Endothelial cell of umbilical vein (primary cell): ENCODE measurements around the gene CSE1L.

Experiments
- EZH2 ChIP-seq: IDR thresholded peaks from 2 replicates; pipeline ENCODE4 v1.6.1; 2012; ENCODE audit warnings: borderline replicate concordance, low read depth, mild to moderate bottlenecking, moderate library complexity, low read length, inconsistent platforms; ENCODE audit not compliant: severe bottlenecking
- FOS ChIP-seq: IDR thresholded peaks from 2 replicates; pipeline ENCODE4 v1.6.1; 2011; ENCODE audit warnings: mild to moderate bottlenecking, low read length, moderate library complexity, borderline replicate concordance; ENCODE audit not compliant: insufficient read depth
- JUN ChIP-seq: IDR thresholded peaks from 2 replicates; pipeline ENCODE4 v1.6.1; 2011; ENCODE audit warnings: borderline replicate concordance, low read depth; ENCODE audit not compliant: insufficient read length, insufficient read depth
- POLR2A ChIP-seq: IDR thresholded peaks from 2 replicates; pipeline ENCODE4 v1.6.1; 2012; ENCODE audit warnings: low read depth, mild to moderate bottlenecking, control low read depth, low read length
- POLR2AphosphoS5 ChIP-seq: IDR thresholded peaks from 2 replicates; pipeline ENCODE4 v1.6.1; 2012; ENCODE audit warnings: low read depth, mild to moderate bottlenecking, control low read depth, low read length, moderate library complexity; ENCODE audit not compliant: insufficient read depth
- TF ChIP-seq, protein P1 (sequence below), 2 donors: IDR thresholded peaks; 1 replicate in 1 of 2; 2 replicates in 1 of 2; pipeline ENCODE4 v1.5.1; 2011; ENCODE audit warnings: low read length in 2 of 2, mild to moderate bottlenecking in 2 of 2, moderate library complexity in 2 of 2, control low read depth in 1 of 2, inconsistent platforms in 1 of 2, low read depth in 1 of 2; ENCODE audit not compliant: insufficient read depth in 1 of 2; ENCODE audit errors: extremely low read depth in 1 of 2
- TF ChIP-seq, protein P2 (sequence below): IDR thresholded peaks from 2 replicates; pipeline ENCODE4 v1.6.1; 2011; ENCODE audit not compliant: insufficient read depth, insufficient read length

DNA sequence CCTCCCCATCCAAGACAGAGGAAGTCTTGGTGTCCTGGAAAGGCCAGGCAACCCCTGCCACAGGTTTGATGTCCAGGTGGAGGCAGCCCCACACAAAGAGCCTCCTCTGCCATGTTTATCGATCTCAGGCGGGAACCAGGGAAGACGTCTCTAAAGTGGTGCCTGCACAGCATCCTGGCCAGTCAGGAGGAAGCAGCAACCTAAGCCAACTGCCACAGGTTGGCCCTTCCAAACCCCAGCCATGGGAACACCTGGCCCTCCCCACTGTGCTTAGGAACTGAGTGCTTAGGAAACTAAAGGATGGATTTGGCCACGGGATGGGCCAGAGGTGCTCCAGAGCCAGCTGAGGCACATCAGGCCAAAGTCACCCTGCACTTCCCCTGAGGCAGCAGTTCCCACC is 56.9 kb downstream of the CSE1L start:
- TF ChIP-seq POLR2A = no peak
- TF ChIP-seq, protein P1, sequence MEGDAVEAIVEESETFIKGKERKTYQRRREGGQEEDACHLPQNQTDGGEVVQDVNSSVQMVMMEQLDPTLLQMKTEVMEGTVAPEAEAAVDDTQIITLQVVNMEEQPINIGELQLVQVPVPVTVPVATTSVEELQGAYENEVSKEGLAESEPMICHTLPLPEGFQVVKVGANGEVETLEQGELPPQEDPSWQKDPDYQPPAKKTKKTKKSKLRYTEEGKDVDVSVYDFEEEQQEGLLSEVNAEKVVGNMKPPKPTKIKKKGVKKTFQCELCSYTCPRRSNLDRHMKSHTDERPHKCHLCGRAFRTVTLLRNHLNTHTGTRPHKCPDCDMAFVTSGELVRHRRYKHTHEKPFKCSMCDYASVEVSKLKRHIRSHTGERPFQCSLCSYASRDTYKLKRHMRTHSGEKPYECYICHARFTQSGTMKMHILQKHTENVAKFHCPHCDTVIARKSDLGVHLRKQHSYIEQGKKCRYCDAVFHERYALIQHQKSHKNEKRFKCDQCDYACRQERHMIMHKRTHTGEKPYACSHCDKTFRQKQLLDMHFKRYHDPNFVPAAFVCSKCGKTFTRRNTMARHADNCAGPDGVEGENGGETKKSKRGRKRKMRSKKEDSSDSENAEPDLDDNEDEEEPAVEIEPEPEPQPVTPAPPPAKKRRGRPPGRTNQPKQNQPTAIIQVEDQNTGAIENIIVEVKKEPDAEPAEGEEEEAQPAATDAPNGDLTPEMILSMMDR (IDR thresholded peaks at IDR 0.05; ENCODE audit: extremely low read depth in 1 of 2, insufficient read depth in 1 of 2, low read depth in 1 of 2, low read length in 2 of 2) = no peak
- no peak for TF ChIP-seq POLR2AphosphoS5
- TF ChIP-seq EZH2 = no peak
- no peak for TF ChIP-seq JUN
- TF ChIP-seq, protein P2, sequence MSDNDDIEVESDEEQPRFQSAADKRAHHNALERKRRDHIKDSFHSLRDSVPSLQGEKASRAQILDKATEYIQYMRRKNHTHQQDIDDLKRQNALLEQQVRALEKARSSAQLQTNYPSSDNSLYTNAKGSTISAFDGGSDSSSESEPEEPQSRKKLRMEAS = no peak
- TF ChIP-seq FOS = no peak
